Activated naive CD8-positive, alpha-beta T cell treated with anti-CD3 and anti-CD28 coated beads for 36 hours (primary cell): ENCODE measurements around the gene EHD1. TPM values are rescaled to one million over a fixed set of nuclear protein-coding genes. Genes with fewer than 3 reads are reported as not detected.

Source experiments
- DNase-seq: peaks from one replicate; pipeline ENCODE4 v3.0.0; 2021
- H3K27ac Mint-ChIP-seq: one replicate; pipeline ENCODE4 v1.8.0; 2022; ENCODE audit warnings: mild to moderate bottlenecking, moderate library complexity, mixed read lengths
- H3K27me3 Mint-ChIP-seq: one replicate; pipeline ENCODE4 v1.8.0; 2022; ENCODE audit warnings: mild to moderate bottlenecking, mixed read lengths
- H3K36me3 Mint-ChIP-seq: one replicate; pipeline ENCODE4 v1.8.0; 2021; ENCODE audit warnings: mild to moderate bottlenecking, mixed read lengths
- H3K4me1 Mint-ChIP-seq: one replicate; pipeline ENCODE4 v1.8.0; 2021; ENCODE audit warnings: mixed read lengths
- H3K4me3 Mint-ChIP-seq: one replicate; pipeline ENCODE4 v1.8.0; 2022; ENCODE audit warnings: mild to moderate bottlenecking, moderate library complexity, mixed read lengths
- H3K9me3 Mint-ChIP-seq: one replicate; pipeline ENCODE4 v1.8.0; 2022; ENCODE audit warnings: mixed read lengths
- total RNA-seq, 2 experiments: library from RNA; stranded (reverse); gene quantifications; one replicate each; pipeline ENCODE4 v1.2.3, GENCODE V29; 2021

Gene EHD1
- total RNA-seq, 2 experiments from 2014 or later, result 103 to 112 TPM

GRCh38 chr11:64864473-64865285 is 13.7 kb downstream of the EHD1 start:
- Mint-ChIP-seq H3K9me3 (peaks cover 12% of the 10 kb centered on the region), H3K27me3 (no peaks in the 10 kb centered on the region), H3K4me3 (peak overlapping the region; percentile 75), H3K36me3 (peaks cover 48% of the 10 kb centered on the region), H3K4me1 (peaks cover 86% of the 10 kb centered on the region), H3K27ac (peak overlapping the region; percentile 98)
- DNase-seq, result peak; percentile 79

- peak overlapping the region; percentile 98 for H3K27ac Mint-ChIP-seq
- H3K27me3 Mint-ChIP-seq, result no peaks in the 10 kb centered on the region
- peaks cover 85% of the 10 kb centered on the region for H3K4me1 Mint-ChIP-seq
- H3K4me3 Mint-ChIP-seq, result peak overlapping the region; percentile 75
- H3K9me3 Mint-ChIP-seq, result peaks cover 12% of the 10 kb centered on the region
- DNase-seq, result no peak
- H3K36me3 Mint-ChIP-seq, result peaks cover 53% of the 10 kb centered on the region
These were observed 14.3 kb downstream of the EHD1 start for GRCh38 chr11:64864135-64864472.

- DNase-seq, result no peak
These were observed 14.9 kb downstream of the EHD1 start for GRCh38 chr11:64863391-64864060.

GRCh38 chr11:64862987-64863390 is 15.4 kb downstream of the EHD1 start:
- H3K4me3 Mint-ChIP-seq, result peak overlapping the region; percentile 49
- peak overlapping the region; percentile 98 for H3K27ac Mint-ChIP-seq
- DNase-seq, result no peak
- H3K27me3 Mint-ChIP-seq, result no peaks in the 10 kb centered on the region
- H3K36me3 Mint-ChIP-seq, result peaks cover 55% of the 10 kb centered on the region
- peaks cover 85% of the 10 kb centered on the region for H3K4me1 Mint-ChIP-seq
- peaks cover 12% of the 10 kb centered on the region for H3K9me3 Mint-ChIP-seq

More at GRCh38 chr11:64863391-64864060, 14.9 kb downstream of the EHD1 start:
- Mint-ChIP-seq H3K9me3 (peaks cover 12% of the 10 kb centered on the region), H3K4me1 (peaks cover 85% of the 10 kb centered on the region), H3K27me3 (no peaks in the 10 kb centered on the region), H3K36me3 (peaks cover 56% of the 10 kb centered on the region), H3K4me3 (peak overlapping the region; percentile 75), H3K27ac (peak overlapping the region; percentile 98)

GRCh38 chr11:64861227-64861975 is 17.0 kb downstream of the EHD1 start:
- peaks cover 51% of the 10 kb centered on the region for H3K36me3 Mint-ChIP-seq
- peak overlapping the region; percentile 48 for H3K4me3 Mint-ChIP-seq
- H3K27ac Mint-ChIP-seq, result peak overlapping the region; percentile 99
- peaks cover 84% of the 10 kb centered on the region for H3K4me1 Mint-ChIP-seq
- peaks cover 8% of the 10 kb centered on the region for H3K9me3 Mint-ChIP-seq
- no peaks in the 10 kb centered on the region for H3K27me3 Mint-ChIP-seq
- no peak for DNase-seq

GRCh38 chr11:64859542-64860414 is 18.6 kb downstream of the EHD1 start:
- Mint-ChIP-seq H3K9me3 (no peaks in the 10 kb centered on the region), H3K27ac (peak overlapping the region; percentile 99), H3K4me1 (peaks cover 85% of the 10 kb centered on the region), H3K27me3 (no peaks in the 10 kb centered on the region), H3K36me3 (peaks cover 58% of the 10 kb centered on the region), H3K4me3 (peak overlapping the region; percentile 70)
- peak; percentile 76 for DNase-seq

GRCh38 chr11:64858467-64859263 is 19.8 kb downstream of the EHD1 start:
- Mint-ChIP-seq H3K9me3 (no peaks in the 10 kb centered on the region), H3K36me3 (peaks cover 66% of the 10 kb centered on the region), H3K4me1 (peaks cover 85% of the 10 kb centered on the region), H3K27me3 (no peaks in the 10 kb centered on the region), H3K4me3 (peak overlapping the region; percentile 70), H3K27ac (peak overlapping the region; percentile 99)
- DNase-seq, result peak; percentile 70

GRCh38 chr11:64857485-64857884 is 20.9 kb downstream of the EHD1 start:
- no peak for DNase-seq
- H3K36me3 Mint-ChIP-seq, result peaks cover 75% of the 10 kb centered on the region
- no peak overlapping the region for H3K4me3 Mint-ChIP-seq
- H3K27ac Mint-ChIP-seq, result peak overlapping the region; percentile 85
- H3K4me1 Mint-ChIP-seq, result peaks cover 86% of the 10 kb centered on the region
- H3K27me3 Mint-ChIP-seq, result no peaks in the 10 kb centered on the region
- no peaks in the 10 kb centered on the region for H3K9me3 Mint-ChIP-seq

- Mint-ChIP-seq H3K4me1 (peaks cover 89% of the 10 kb centered on the region), H3K27me3 (no peaks in the 10 kb centered on the region), H3K9me3 (no peaks in the 10 kb centered on the region), H3K36me3 (peaks cover 72% of the 10 kb centered on the region), H3K4me3 (peak overlapping the region; percentile 58), H3K27ac (peak overlapping the region; percentile 85)
- peak; percentile 80 for DNase-seq
These were observed 21.8 kb downstream of the EHD1 start for GRCh38 chr11:64856382-64857227.

GRCh38 chr11:64855596-64856304 is 22.7 kb downstream of the EHD1 start:
- no peak for DNase-seq
- H3K27ac Mint-ChIP-seq, result peak overlapping the region; percentile 85
- H3K9me3 Mint-ChIP-seq, result no peaks in the 10 kb centered on the region
- H3K36me3 Mint-ChIP-seq, result peaks cover 69% of the 10 kb centered on the region
- peak overlapping the region; percentile 58 for H3K4me3 Mint-ChIP-seq
- H3K4me1 Mint-ChIP-seq, result peaks cover 90% of the 10 kb centered on the region
- no peaks in the 10 kb centered on the region for H3K27me3 Mint-ChIP-seq

- Mint-ChIP-seq H3K36me3 (peaks cover 62% of the 10 kb centered on the region), H3K27me3 (no peaks in the 10 kb centered on the region), H3K27ac (peak overlapping the region; percentile 85), H3K4me3 (peak overlapping the region; percentile 58), H3K9me3 (no peaks in the 10 kb centered on the region), H3K4me1 (peaks cover 89% of the 10 kb centered on the region)
- peak; percentile 58 for DNase-seq
These were observed 23.6 kb downstream of the EHD1 start for GRCh38 chr11:64854534-64855502.

GRCh38 chr11:64854157-64854533 is 24.3 kb downstream of the EHD1 start:
- H3K36me3 Mint-ChIP-seq, result peaks cover 56% of the 10 kb centered on the region
- H3K27me3 Mint-ChIP-seq, result no peaks in the 10 kb centered on the region
- no peak for DNase-seq
- H3K4me1 Mint-ChIP-seq, result peaks cover 89% of the 10 kb centered on the region
- no peaks in the 10 kb centered on the region for H3K9me3 Mint-ChIP-seq
- peak overlapping the region; percentile 56 for H3K27ac Mint-ChIP-seq
- peak overlapping the region; percentile 47 for H3K4me3 Mint-ChIP-seq
